KBM-7 (cell line): ENCODE data around the gene MAP3K14.

Experiments used
- DNase-seq: peaks from one replicate; pipeline ENCODE4 v3.0.0-alpha.2; 2015
- in situ Hi-C: fragments of 300-500 bp; cut with MboI; formaldehyde crosslinking; loops from 2 replicates; pipeline ENCODE4 v1.14.3; 2020; ENCODE audit warnings: low sequenced_read_pairs, low pct_unique_long_range_greater_than_20kb, mixed read lengths

Gene MAP3K14

GRCh38 chr17:45230787-45231480 is 85.9 kb downstream of the MAP3K14 start:
- in situ Hi-C loops: no loop called here

DNA sequence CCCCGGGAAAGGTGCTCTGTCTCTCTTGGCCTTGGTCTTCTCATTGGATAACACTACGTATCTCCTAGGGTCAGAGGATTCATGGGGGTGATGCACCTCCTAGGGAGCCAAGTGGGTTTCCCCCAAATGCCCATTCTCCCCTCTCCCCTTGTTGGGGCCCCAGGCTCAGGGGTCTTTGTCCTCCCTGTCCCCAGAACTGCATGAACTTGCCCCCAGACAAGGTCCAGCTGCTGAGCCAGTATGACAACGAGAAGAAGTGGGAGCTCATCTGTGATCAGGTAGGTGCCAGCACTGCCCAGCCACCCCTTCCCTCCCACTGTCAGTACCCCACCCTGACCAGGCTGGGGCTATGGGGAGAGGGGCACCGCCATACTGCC is 86.4 kb downstream of the MAP3K14 start:
- no peak for DNase-seq
- in situ Hi-C loops: no loop called here

More at GRCh38 chr17:45230787-45231480, 85.9 kb downstream of the MAP3K14 start:
- DNase-seq: no peak

DNA sequence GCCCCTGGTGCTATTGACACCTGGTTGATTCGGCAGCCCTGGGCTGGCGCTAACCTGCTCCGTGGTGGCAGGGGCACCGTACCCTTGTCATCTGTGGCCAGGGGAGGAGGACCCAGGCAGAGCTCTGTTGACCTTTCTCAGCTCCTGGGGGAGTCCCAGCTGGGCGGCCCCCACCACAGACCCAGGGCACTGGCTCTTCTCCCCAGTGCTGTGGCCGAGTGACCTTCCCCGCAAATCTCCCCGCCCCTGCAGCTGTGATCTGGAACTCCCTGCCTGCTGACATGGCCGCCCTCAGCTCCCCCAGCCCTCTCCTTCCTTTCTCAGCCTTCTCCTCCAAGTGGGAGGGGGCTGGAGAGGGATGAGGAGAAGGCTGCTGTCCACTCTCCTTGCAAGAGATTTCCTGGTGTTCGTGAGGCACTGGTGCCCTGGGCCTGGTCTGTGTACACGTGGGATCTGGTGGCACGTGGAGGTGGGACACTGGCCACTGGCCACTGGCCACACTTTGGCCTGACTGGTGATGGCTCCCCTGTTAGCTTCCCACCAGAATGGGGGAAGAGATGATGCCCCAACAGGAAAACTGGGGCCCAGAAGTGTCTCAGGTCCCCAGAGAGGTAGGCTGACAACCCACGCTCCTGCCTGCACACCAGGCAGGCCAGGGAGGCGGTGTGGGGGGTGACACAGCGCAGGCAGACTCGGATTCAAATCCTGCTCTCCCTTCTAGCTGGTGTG is 87.0 kb downstream of the MAP3K14 start:
- DNase-seq: no peak
- in situ Hi-C loops: no loop called here

DNA sequence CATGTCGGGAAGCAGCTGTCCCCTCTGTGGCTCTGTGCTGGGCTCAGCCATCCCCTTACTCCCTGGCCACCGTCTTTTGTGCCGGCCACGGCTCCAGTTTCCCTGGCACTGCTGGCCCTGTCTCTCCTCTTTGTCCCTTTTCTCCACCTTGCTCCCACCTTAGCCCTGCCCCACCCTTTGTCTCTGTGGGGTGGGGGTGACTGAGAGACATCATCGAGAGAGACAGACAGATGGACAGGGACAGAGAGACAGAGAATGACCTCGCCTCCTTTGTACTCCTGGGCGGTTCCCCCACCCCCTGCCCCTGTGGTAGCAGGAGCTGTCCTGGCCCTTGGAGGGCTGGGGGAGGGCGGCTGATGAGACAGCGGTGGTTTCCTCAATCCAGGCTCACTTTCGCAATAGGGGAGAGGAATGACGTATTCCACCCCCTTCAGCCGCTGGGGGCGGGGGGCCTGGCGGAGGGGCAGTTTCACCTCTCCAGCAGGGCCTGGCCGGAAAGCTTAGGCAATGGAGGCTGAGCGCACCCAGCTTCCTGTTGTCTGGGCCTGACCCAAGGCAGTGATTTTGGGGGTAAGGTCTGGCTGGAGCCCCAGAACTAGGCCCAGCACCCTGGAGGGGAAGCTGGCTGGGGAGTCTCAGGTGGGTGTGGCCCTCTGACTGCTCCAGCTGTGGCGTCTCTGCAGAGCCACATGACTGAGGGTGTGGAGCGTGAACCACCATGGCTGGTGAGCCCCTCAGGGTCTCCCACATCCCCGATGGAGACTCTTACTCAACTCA is 87.9 kb downstream of the MAP3K14 start:
- in situ Hi-C loops: no loop called here
- DNase-seq: peak; percentile 95

DNA sequence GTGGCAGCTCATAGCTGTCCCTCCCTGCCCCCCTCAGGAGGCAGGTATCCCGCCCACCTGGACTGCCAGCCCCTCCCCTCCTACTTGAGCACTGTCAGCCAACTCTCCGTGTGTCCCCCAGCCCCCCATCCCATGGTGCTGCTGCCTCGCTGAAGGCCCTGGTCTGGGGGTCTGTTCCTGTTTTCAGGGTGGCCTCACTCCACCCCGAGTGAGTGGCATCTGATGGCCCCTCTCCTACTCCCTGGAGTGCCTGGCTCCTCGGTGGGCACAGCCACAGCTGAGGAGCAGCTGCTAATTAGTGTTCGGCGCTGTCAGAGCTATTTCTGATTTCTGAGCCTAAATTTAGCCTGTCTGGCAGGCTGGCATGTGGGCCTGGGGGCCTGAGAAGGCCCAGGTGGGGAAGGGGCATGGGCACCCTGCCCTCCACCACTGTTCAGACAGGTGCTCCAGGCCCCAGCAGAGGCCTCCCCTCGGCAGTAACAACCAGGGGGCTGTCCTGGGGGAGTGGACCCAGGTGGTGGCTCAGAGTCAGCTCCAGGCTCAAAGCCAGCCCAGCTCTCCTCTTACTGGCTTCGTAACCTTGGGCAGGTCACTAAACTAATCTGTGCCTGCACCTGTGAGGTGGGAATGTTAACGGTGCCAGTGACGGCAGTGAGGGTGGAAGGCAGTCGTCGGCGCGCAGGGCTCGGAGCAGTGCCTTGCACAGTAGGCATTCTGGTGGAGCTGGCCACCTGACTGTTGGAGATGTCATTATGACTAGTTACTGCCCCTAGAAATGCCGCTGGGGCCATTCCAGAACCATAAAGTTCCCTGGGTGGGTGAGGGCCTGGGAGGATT is 88.7 kb downstream of the MAP3K14 start:
- in situ Hi-C loops: no loop called here
- peak; percentile 34 for DNase-seq

- DNase-seq: no peak
- in situ Hi-C loops: no loop called here
Measured at GRCh38 chr17:45227101-45227925, 89.5 kb downstream of the MAP3K14 start.

GRCh38 chr17:45226576-45226975 is 90.2 kb downstream of the MAP3K14 start:
- no peak for DNase-seq
- in situ Hi-C loops: no loop called here

GRCh38 chr17:45225964-45226530 is 90.8 kb downstream of the MAP3K14 start:
- DNase-seq: peak; percentile 97
- in situ Hi-C loops: no loop called here

GRCh38 chr17:45225051-45225700 is 91.6 kb downstream of the MAP3K14 start:
- in situ Hi-C loops: no loop called here
- DNase-seq: no peak

DNA sequence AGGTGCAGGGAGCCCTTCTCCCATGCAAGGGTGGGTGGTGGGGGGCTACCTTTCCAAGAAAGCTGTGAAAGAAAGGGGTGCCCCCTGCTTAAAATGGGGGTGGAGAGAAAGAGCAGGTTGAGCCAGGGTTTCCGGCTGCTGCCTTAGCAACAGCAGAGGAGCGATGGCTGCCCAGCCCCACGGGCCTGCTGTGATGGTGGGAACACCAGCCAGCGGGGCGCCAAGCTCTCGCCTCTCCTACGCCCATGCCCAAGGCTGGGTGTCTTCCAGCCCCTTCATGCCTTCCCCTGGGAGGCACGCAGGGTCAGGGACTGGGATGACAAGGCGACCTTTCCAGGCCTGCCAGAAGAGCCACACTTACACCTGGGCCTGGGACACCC is 92.2 kb downstream of the MAP3K14 start:
- in situ Hi-C loops: no loop called here
- no peak for DNase-seq

DNA sequence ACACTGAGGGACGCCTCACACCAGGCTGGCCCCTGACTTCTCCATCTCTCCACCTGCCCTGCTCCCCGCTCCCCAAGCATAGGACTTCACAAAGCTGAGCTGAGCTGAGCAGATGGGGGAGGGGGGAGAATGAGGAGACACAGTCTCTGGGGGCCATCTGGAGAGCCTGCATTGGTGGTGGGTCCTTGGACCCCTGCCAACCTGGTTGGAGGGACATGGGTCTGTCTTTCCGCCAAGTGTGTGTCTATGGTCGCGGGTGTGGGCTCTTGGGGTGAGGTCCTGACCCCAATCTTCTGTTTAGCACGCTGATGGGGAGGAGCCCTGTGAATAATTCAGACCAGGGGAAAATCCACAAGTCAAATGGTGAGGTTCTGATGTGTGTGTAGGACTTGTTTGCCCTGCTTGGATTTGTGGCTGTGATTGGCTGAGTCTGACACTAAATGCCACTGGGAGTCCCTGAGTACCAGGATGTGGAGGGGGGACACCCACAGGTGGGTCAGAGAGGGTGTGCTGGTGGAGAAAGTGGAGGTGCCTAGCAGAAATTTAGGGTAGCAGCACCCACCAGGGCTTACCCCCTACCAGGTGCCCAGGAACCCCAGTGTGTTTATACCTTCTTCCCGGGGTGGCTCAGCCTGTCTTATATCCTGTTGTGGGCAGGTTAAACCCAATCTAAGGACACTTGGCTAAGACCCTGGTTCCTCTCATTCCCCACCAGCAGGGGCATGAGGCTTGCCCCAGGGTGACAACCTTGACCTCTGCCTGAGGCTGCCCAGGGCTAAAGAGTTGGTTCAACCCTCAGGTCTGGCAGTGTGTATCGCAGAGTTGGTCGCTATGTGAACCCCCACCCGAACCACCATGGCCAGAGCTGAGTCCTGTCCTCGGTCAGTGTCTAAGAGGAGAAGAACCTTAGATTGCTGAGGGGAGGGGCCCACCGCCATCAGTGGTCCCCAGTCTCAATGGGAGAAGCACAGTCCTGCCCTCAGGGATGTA is 93.0 kb downstream of the MAP3K14 start:
- no peak for DNase-seq
- in situ Hi-C loops: no loop called here

DNA sequence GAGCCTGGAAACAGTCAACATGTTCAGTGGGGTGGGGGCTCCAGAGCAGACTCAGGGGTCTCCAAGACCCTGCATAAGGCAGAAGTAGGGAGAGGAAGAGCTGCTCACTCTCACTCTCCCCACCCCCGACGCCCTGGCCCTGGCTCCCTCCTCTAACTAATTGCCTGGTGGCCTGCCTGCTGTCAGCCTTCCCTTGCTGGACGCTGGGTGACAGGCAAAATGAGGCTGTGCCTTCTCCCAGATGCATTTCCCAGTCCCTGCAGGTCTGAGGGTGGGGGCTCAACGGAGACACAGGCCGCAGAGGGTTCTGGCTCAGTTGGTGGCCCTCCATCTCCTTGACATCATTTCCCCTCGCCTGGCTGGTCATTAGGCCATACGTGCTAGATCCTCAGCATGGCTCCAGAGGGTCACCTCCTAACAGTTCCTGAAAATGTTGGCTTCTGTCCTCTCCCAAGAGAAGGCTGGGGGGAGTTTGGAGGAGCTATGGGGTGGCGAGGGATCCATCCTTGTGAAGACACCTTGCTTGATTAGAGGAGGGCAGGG is 93.8 kb downstream of the MAP3K14 start:
- no peak for DNase-seq
- in situ Hi-C loops: no loop called here

GRCh38 chr17:45222289-45222995 is 94.4 kb downstream of the MAP3K14 start:
- peak; percentile 35 for DNase-seq
- in situ Hi-C loops: no loop called here

- no peak for DNase-seq
- in situ Hi-C loops: no loop called here
Measured at GRCh38 chr17:45222014-45222288, 94.9 kb downstream of the MAP3K14 start.

DNA sequence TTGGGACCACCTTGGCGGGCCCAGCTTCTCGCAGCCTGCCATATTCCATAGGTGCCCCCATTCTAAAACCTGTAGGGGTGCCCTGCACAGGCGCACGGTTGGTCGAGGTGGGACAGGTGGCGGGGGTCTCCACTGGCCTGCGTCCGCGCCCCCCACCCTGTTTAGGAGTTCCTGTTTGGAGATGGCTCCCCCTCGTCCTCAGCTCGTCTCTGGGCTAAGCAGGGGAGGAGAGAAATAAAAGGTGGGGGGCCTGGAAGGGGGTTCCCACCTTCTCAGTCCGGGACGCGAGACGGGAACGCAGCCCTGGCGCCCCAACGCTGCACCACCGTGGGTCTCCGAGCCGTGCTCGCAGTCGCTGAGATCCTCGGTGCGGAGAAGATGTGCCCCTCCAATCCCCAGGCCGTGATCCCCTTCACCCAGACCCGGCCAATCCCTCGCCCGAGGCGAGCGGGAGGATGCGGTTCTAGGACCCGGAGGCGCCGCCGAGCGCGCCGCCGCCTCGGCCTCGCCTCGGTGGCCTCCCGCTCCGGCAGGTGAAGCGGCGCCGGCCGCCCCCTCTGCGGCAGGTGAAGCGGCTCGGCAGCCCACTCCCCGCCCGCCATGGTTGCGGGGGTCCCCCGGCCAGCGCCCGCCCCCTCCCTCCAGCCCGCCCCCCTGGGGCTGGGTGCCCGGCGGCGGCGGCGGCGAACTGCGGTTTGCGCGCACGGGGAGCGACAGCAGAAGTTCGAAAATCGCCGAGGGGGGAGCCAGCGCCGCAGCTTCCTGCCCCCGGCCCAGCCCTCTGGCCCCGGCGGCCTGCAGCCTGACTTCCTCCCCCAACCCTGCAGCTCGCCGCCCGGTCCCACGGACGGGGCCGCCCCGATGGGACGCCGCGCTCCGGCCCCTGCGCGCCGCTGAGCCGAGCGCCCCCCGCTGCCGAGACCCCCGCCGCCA is 95.5 kb downstream of the MAP3K14 start, which contains the start of gene FMNL1:
Gene FMNL1, plus strand, starts transcription at position 805 of the 933 bp plus-strand sequence. CDS start 240 bp downstream, outside the sequence.
- in situ Hi-C loops: no loop called here
- peak; percentile 75 for DNase-seq
